HEK293 (cell line): ENCODE results near the gene ERBB4.

Experiments used
- CTCF ChIA-PET: fragments of 350-600 bp; formaldehyde crosslinking; extraction: SDS; loops from one replicate; lab custom pipeline; 2021; ENCODE audit warnings: antibody characterized with exemption; lab: Yijun Ruan, JAX
- POLR2A ChIA-PET: fragments of 300-600 bp; formaldehyde crosslinking; extraction: SDS; loops from one replicate; lab custom pipeline; 2020; ENCODE audit warnings: antibody characterized with exemption, inconsistent platforms; lab: Yijun Ruan, JAX
- H3K27ac ChIP-seq: fragments of 200-500 bp; sonication (Bioruptor generic); 2 replicates; pipeline ENCODE4 v1.5.1; 2014; ENCODE audit warnings: low read depth, low read length, control low read depth, inconsistent platforms; ENCODE audit errors: extremely low read depth
- H3K36me3 ChIP-seq, 2 experiments: fragments of 200-500 bp in 1 of 2; sonication (Bioruptor generic) in 1 of 2; 1 replicate in 1 of 2; 2 replicates in 1 of 2; pipeline ENCODE4 v1.5.1; 2014 to 2017; ENCODE audit warnings: inconsistent platforms in 2 of 2, low read length in 2 of 2; ENCODE audit not compliant: control insufficient read depth in 2 of 2, insufficient read depth in 1 of 2
- H3K4me1 ChIP-seq: fragments of 200-500 bp; sonication (Bioruptor generic); 2 replicates; pipeline ENCODE4 v1.5.1; 2014; ENCODE audit warnings: mild to moderate bottlenecking, low read length, inconsistent platforms; ENCODE audit not compliant: control insufficient read depth, insufficient read depth
- H3K4me3 ChIP-seq: 2 replicates; pipeline ENCODE4 v1.5.1; 2011; ENCODE audit warnings: low read depth, mild to moderate bottlenecking, control low read depth, low read length, moderate library complexity
- H3K9me3 ChIP-seq: fragments of 200-500 bp; sonication (Bioruptor generic); 2 replicates; pipeline ENCODE4 v1.5.1; 2014; ENCODE audit warnings: low read depth, low read length, inconsistent platforms; ENCODE audit not compliant: control insufficient read depth, insufficient read depth
- AEBP2 ChIP-seq: fragments of 450-650 bp; formaldehyde crosslinking; IDR thresholded peaks from 2 replicates; pipeline ENCODE4 v1.5.1; 2016; ENCODE audit warnings: missing biosample characterization, missing genetic modification characterization, borderline replicate concordance
- INSM2 ChIP-seq: fragments of 450-650 bp; formaldehyde crosslinking; IDR thresholded peaks from 2 replicates; pipeline ENCODE4 v1.5.1; 2016; ENCODE audit warnings: missing biosample characterization, missing genetic modification characterization
- MYNN ChIP-seq: fragments of 450-650 bp; formaldehyde crosslinking; IDR thresholded peaks from 2 replicates; pipeline ENCODE4 v1.5.1; 2016; ENCODE audit warnings: missing biosample characterization, missing genetic modification characterization, borderline replicate concordance
- PRDM4 ChIP-seq: fragments of 450-650 bp; formaldehyde crosslinking; IDR thresholded peaks from 2 replicates; pipeline ENCODE4 v1.5.1; 2017; ENCODE audit warnings: missing biosample characterization, missing genetic modification characterization
- PRDM6 ChIP-seq: fragments of 450-650 bp; formaldehyde crosslinking; IDR thresholded peaks from 2 replicates; pipeline ENCODE4 v1.5.1; 2017; ENCODE audit warnings: missing biosample characterization, missing genetic modification characterization
- SETDB1 ChIP-seq: IDR thresholded peaks from one replicate; pipeline ENCODE4 v1.6.1; 2017; ENCODE audit warnings: mild to moderate bottlenecking, low read length, moderate library complexity, mixed read lengths; ENCODE audit not compliant: insufficient read length
- YY2 ChIP-seq: fragments of 450-650 bp; formaldehyde crosslinking; IDR thresholded peaks from 2 replicates; pipeline ENCODE4 v1.5.1; 2016; ENCODE audit warnings: missing biosample characterization, missing genetic modification characterization
- ZBTB26 ChIP-seq: fragments of 450-650 bp; formaldehyde crosslinking; optimal IDR thresholded peaks from 2 replicates; pipeline ENCODE3; 2016; ENCODE audit warnings: missing biosample characterization, mild to moderate bottlenecking, missing genetic modification characterization
- ZFP3 ChIP-seq: fragments of 450-650 bp; formaldehyde crosslinking; IDR thresholded peaks from 2 replicates; pipeline ENCODE4 v1.5.1; 2016; ENCODE audit warnings: low read depth, missing biosample characterization, missing genetic modification characterization
- ZNF133 ChIP-seq: fragments of 450-650 bp; formaldehyde crosslinking; IDR thresholded peaks from 2 replicates; pipeline ENCODE4 v1.5.1; 2016; ENCODE audit warnings: missing biosample characterization, missing genetic modification characterization
- ZNF2 ChIP-seq: fragments of 450-650 bp; formaldehyde crosslinking; IDR thresholded peaks from 2 replicates; pipeline ENCODE4 v1.5.1; 2016; ENCODE audit warnings: missing biosample characterization, missing genetic modification characterization
- ZNF221 ChIP-seq: fragments of 450-650 bp; formaldehyde crosslinking; IDR thresholded peaks from 2 replicates; pipeline ENCODE4 v1.5.1; 2017; ENCODE audit warnings: missing biosample characterization, missing genetic modification characterization, borderline replicate concordance
- ZNF513 ChIP-seq: fragments of 450-650 bp; IDR thresholded peaks from 2 replicates; pipeline ENCODE4 v1.5.1; 2018; ENCODE audit warnings: missing biosample characterization, missing genetic modification characterization
- ZNF548 ChIP-seq: fragments of 450-650 bp; formaldehyde crosslinking; IDR thresholded peaks from 2 replicates; pipeline ENCODE4 v1.5.1; 2016; ENCODE audit warnings: missing biosample characterization, missing genetic modification characterization
- ZNF596 ChIP-seq: fragments of 450-650 bp; IDR thresholded peaks from 2 replicates; pipeline ENCODE4 v1.5.0; 2018; ENCODE audit warnings: missing biosample characterization, mild to moderate bottlenecking, missing genetic modification characterization, moderate library complexity
- ZSCAN4 ChIP-seq: fragments of 450-650 bp; formaldehyde crosslinking; IDR thresholded peaks from 2 replicates; pipeline ENCODE4 v1.5.1; 2017; ENCODE audit warnings: missing biosample characterization, missing genetic modification characterization
- ZXDB ChIP-seq: fragments of 450-650 bp; formaldehyde crosslinking; IDR thresholded peaks from 2 replicates; pipeline ENCODE4 v1.5.1; 2016; ENCODE audit warnings: missing biosample characterization, missing genetic modification characterization

Gene ERBB4

GRCh38 chr2:211453311-211453887 lies 1085.2 kb downstream of the ERBB4 start:
- Histone ChIP-seq H3K36me3 (no peaks in the 10 kb centered on the region), H3K27ac (no peak overlapping the region), H3K4me1 (no peaks in the 10 kb centered on the region), H3K4me3 (no peak overlapping the region), H3K9me3 (no peaks in the 10 kb centered on the region)
- ChIA-PET CTCF (interaction anchor here (0.7 to 3.5 kb wide), 5 partner anchors 11 to 1114 kb away, joined by 3 to 26 read pairs (median 12); no protein-coding TSS in a partner anchor), POLR2A (no interaction called here)
- TF ChIP-seq PRDM4 (tag by site-specific recombination) (no peak), ZFP3 (tag by site-specific recombination) (no peak)

- TF ChIP-seq INSM2 (tag by site-specific recombination) (no peak), SETDB1 (no peak), ZNF221 (tag by site-specific recombination) (no peak), AEBP2 (tag by site-specific recombination) (no peak), ZBTB26 (tag by site-specific recombination) (no peak), ZXDB (no peak), ZNF133 (tag by site-specific recombination) (no peak), PRDM6 (tag by site-specific recombination) (no peak), ZNF2 (tag by site-specific recombination) (no peak), MYNN (tag by site-specific recombination) (no peak), ZNF513 (tag by site-specific recombination) (no peak), ZNF548 (tag by site-specific recombination) (no peak), ZNF596 (tag by site-specific recombination) (no peak), ZSCAN4 (tag by site-specific recombination) (no peak), YY2 (tag by site-specific recombination) (no peak)
- no peaks in the 10 kb centered on the region for H3K36me3 ChIP-seq
- POLR2A ChIA-PET, result no interaction called here
These were observed 1087.0 kb downstream of the ERBB4 start for GRCh38 chr2:211451642-211452041.

More at GRCh38 chr2:211451642-211452041, 1087.0 kb downstream of the ERBB4 start:
- H3K27ac ChIP-seq, result no peak overlapping the region
- no peaks in the 10 kb centered on the region for H3K4me1 ChIP-seq
- H3K4me3 ChIP-seq, result no peak overlapping the region
- CTCF ChIA-PET, result interaction anchor here (1.1 kb wide), 1 partner anchor 156 kb away, joined by 3 read pairs; no protein-coding TSS in a partner anchor
- H3K9me3 ChIP-seq, result no peaks in the 10 kb centered on the region
